Chondrocyte (in vitro differentiated cells): ENCODE results near the gene TNRC6C. TPM values are rescaled to one million over a fixed set of nuclear protein-coding genes. Genes with fewer than 3 reads are reported as not detected.

Source experiments
- DNase-seq: peaks from one replicate; pipeline ENCODE4 v3.0.0; 2021; ENCODE audit warnings: mixed read lengths, low spot score
- H3K27ac Mint-ChIP-seq: one replicate; pipeline ENCODE4 v1.8.0; 2021; ENCODE audit warnings: mild to moderate bottlenecking, moderate library complexity, mixed read lengths; ENCODE audit not compliant: unreplicated experiment
- H3K27me3 Mint-ChIP-seq: 2 replicates; pipeline ENCODE4 v1.8.0; 2021; ENCODE audit warnings: low read depth, mixed read lengths
- H3K36me3 Mint-ChIP-seq: 2 replicates; pipeline ENCODE4 v1.8.0; 2021; ENCODE audit warnings: low read depth, mixed read lengths
- H3K4me1 Mint-ChIP-seq: 2 replicates; pipeline ENCODE4 v1.8.0; 2021; ENCODE audit warnings: low read depth, mild to moderate bottlenecking, mixed read lengths
- H3K4me3 Mint-ChIP-seq: one replicate; pipeline ENCODE4 v1.8.0; 2021; ENCODE audit warnings: mild to moderate bottlenecking, moderate library complexity, mixed read lengths; ENCODE audit not compliant: unreplicated experiment
- H3K9me3 Mint-ChIP-seq: 2 replicates; pipeline ENCODE4 v1.8.0; 2021; ENCODE audit warnings: low read depth, mixed read lengths
- total RNA-seq: library from RNA; stranded (reverse); gene quantifications from 3 replicates; pipeline ENCODE4 v1.2.1, GENCODE V29; 2021
- TF ChIP-seq, protein P1 (sequence below): fragments of 200-600 bp; sonication (generic); IDR thresholded peaks from 2 replicates; pipeline ENCODE4 v1.5.0; 2021; ENCODE audit warnings: antibody characterized with exemption, mild to moderate bottlenecking, moderate library complexity

The TNRC6C gene
- total RNA-seq, 1 donor from 2014 or later, result 19.8 TPM

DNA sequence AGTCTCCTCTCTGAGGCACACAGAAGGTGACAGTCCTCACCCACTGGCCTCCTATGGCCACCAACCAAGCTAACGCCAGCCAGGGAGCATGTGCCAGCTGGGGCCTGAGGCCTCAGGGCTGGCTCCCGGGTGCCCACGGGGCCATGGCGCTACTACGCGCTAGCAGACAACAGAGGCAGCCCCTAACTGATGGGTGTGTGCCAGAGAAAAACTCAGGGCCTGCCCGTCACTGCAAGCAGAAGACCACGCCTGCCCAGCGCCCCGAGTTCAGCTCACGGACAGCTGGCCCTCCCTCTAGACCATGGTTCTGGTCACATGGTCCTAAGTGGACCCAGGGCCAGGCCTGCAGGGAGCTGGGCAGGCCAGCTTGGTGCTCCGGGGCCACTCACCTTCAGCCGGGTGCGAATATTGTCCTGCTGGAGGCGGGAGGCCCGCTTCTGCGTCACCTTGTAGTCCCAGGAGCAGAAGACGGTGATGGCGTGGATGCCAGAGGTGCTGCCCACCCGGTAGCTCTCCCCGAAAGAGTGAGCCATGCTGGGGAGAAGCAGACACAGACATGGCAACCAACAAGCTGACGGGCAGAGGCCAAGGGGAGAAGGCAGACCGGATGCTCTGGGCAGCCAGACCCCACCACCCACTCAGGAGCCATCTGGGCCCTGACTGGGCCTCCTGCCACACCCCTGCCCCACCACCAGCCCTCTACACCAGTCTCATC is 163.9 kb downstream of the TNRC6C start:
- Mint-ChIP-seq H3K4me3 (no peak overlapping the region), H3K36me3 (peaks cover 2% of the 10 kb centered on the region), H3K4me1 (peaks cover 4% of the 10 kb centered on the region), H3K9me3 (no peaks in the 10 kb centered on the region), H3K27me3 (no peaks in the 10 kb centered on the region), H3K27ac (no peak overlapping the region)
- TF ChIP-seq, protein P1, sequence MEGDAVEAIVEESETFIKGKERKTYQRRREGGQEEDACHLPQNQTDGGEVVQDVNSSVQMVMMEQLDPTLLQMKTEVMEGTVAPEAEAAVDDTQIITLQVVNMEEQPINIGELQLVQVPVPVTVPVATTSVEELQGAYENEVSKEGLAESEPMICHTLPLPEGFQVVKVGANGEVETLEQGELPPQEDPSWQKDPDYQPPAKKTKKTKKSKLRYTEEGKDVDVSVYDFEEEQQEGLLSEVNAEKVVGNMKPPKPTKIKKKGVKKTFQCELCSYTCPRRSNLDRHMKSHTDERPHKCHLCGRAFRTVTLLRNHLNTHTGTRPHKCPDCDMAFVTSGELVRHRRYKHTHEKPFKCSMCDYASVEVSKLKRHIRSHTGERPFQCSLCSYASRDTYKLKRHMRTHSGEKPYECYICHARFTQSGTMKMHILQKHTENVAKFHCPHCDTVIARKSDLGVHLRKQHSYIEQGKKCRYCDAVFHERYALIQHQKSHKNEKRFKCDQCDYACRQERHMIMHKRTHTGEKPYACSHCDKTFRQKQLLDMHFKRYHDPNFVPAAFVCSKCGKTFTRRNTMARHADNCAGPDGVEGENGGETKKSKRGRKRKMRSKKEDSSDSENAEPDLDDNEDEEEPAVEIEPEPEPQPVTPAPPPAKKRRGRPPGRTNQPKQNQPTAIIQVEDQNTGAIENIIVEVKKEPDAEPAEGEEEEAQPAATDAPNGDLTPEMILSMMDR, result no peak
- DNase-seq, result no peak

DNA sequence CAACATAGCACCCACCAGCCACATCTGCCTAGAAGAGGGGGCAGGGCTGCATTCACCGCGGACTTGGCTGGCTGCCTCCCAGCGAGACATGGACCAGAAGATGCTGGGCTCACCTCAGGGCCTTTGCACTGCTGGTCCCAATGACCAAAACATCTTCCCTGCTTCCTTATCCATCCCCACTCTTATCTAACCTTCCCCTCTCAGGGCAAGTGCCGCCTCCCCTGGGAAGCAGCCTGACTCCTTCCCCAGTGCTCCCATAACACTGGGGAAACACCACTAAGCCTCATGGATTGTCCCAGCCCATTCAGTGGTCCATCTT is 164.4 kb downstream of the TNRC6C start:
- Mint-ChIP-seq H3K27ac (no peak overlapping the region), H3K4me1 (peaks cover 9% of the 10 kb centered on the region), H3K9me3 (no peaks in the 10 kb centered on the region), H3K27me3 (no peaks in the 10 kb centered on the region), H3K36me3 (peaks cover 2% of the 10 kb centered on the region), H3K4me3 (no peak overlapping the region)
- TF ChIP-seq, protein P1, result no peak
- DNase-seq, result no peak

DNA sequence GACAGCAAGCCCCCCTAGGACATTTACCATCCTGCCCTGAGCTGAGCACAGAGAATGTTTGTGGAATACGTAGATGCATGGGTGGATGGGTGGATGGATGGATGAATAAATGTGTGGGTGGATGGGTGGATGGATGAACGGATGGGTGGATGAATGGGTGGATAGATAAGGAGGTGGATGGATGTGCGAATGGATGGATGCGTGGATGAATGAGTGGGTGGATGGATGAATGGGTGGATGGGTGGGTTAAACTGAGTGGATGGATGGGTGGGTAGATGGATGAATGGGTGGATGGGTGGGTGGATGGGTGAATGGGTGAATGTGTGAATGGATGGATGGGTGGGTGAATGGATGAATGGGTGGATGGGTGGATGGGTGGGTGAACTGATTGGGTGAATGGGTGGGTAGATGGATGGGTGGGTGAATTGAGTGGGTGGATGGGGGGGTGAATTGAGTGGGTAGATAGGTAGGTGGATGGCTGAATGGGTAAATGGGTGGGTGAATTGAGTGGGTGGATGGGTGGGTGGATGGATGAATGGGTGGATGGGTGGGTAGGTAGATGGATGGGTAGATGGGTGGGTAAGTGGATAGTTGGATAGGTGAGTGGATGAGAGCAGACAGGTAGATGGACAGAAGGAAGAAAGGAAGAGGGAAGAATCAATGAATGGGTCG is 164.9 kb downstream of the TNRC6C start:
- Mint-ChIP-seq H3K4me3 (no peak overlapping the region), H3K27ac (no peak overlapping the region)

DNA sequence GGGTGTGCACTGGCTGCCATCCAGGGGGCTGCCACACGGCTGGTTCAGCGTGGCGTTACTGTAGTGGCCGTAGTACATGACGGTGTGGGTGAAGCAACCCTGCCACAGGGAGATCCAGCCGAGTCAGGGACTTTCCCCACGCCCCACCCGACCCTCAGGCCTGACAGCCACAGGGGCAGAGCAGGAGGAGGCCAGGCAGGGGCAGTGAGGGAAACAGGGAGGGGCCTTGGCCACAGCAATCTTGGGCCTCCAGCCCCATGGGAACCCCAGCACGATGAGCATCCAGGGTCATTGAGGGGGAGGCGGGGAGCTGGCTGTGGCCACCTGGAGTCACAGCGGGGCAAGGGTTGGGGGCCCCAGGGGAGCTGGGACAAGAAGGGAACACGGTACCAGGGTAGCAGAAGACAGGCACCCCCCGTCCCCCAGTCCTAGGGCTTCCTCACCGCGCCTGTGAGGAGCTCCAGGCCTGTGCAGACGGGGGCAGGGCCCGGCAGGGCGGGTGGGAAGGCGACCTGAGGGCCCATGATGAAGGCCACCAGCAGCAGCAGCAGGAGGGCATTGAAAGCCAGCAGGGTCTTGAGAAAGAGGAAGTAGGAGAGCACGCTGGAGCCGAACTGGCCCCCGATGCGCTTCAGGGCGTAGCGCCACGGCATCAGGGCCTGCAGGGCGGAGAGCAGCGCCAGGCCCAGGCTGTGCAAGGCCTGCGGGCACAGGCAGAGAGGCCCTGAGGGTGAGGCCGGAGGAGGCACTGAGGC is 165.8 kb downstream of the TNRC6C start:
- no peak overlapping the region for H3K27ac Mint-ChIP-seq
- no peak for DNase-seq
- H3K4me1 Mint-ChIP-seq, result peaks cover 12% of the 10 kb centered on the region
- H3K4me3 Mint-ChIP-seq, result no peak overlapping the region
- TF ChIP-seq, protein P1, result no peak
- peaks cover 2% of the 10 kb centered on the region for H3K36me3 Mint-ChIP-seq
- no peaks in the 10 kb centered on the region for H3K9me3 Mint-ChIP-seq
- no peaks in the 10 kb centered on the region for H3K27me3 Mint-ChIP-seq

More for the DNA sequence above, 164.9 kb downstream of the TNRC6C start:
- peaks cover 9% of the 10 kb centered on the region for H3K4me1 Mint-ChIP-seq
- H3K36me3 Mint-ChIP-seq, result peaks cover 2% of the 10 kb centered on the region
- DNase-seq, result no peak
- no peaks in the 10 kb centered on the region for H3K9me3 Mint-ChIP-seq
- TF ChIP-seq, protein P1, result no peak
- no peaks in the 10 kb centered on the region for H3K27me3 Mint-ChIP-seq

DNA sequence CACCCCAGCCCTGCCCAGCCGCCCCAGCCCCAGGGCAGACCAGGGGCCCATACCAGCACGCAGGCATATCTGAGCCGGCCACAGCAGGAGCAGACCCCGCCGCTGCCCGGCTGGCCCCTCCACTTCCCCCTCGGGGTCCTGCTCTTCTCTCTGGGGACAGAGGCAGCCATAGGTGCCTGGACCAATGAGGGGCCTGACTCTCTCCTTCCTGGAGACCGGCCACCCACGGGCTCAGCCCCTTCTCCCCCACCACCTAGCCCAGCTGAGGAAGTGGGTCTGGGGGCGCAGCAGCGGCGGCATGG is 166.3 kb downstream of the TNRC6C start:
- peaks cover 2% of the 10 kb centered on the region for H3K36me3 Mint-ChIP-seq
- no peaks in the 10 kb centered on the region for H3K27me3 Mint-ChIP-seq
- DNase-seq, result no peak
- no peaks in the 10 kb centered on the region for H3K9me3 Mint-ChIP-seq
- H3K4me1 Mint-ChIP-seq, result peaks cover 12% of the 10 kb centered on the region
- no peak overlapping the region for H3K27ac Mint-ChIP-seq
- TF ChIP-seq, protein P1, result no peak
- no peak overlapping the region for H3K4me3 Mint-ChIP-seq
